Osteocyte (in vitro differentiated cells): Measurements from ENCODE around the gene IDH2. TPM values are rescaled to one million over a fixed set of nuclear protein-coding genes. Genes with fewer than 3 reads are reported as not detected.

ENCODE experiments used
- DNase-seq: peaks from one replicate; pipeline ENCODE4 v3.0.0; 2021; ENCODE audit warnings: mixed read lengths; ENCODE audit not compliant: unreplicated experiment; ENCODE audit errors: extremely low spot score
- H3K27ac Mint-ChIP-seq: one replicate; pipeline ENCODE4 v1.8.0; 2021; ENCODE audit warnings: mild to moderate bottlenecking, mixed read lengths; ENCODE audit not compliant: unreplicated experiment
- H3K27me3 Mint-ChIP-seq: one replicate; pipeline ENCODE4 v1.8.0; 2021; ENCODE audit warnings: mixed read lengths; ENCODE audit not compliant: unreplicated experiment
- H3K36me3 Mint-ChIP-seq: one replicate; pipeline ENCODE4 v1.8.0; 2021; ENCODE audit warnings: mixed read lengths; ENCODE audit not compliant: unreplicated experiment
- H3K4me1 Mint-ChIP-seq: one replicate; pipeline ENCODE4 v1.8.0; 2021; ENCODE audit warnings: mixed read lengths; ENCODE audit not compliant: unreplicated experiment
- H3K4me3 Mint-ChIP-seq: one replicate; pipeline ENCODE4 v1.8.0; 2021; ENCODE audit warnings: mild to moderate bottlenecking, moderate library complexity, mixed read lengths; ENCODE audit not compliant: unreplicated experiment
- H3K9me3 Mint-ChIP-seq: one replicate; pipeline ENCODE4 v1.8.0; 2021; ENCODE audit warnings: mixed read lengths; ENCODE audit not compliant: unreplicated experiment
- CTCF ChIP-seq: fragments of 200-600 bp; sonication (generic); IDR thresholded peaks from 2 replicates; pipeline ENCODE4 v1.5.0; 2021; ENCODE audit warnings: antibody characterized with exemption, mild to moderate bottlenecking, moderate library complexity
- total RNA-seq: library from RNA; stranded (reverse); gene quantifications from 2 replicates; pipeline ENCODE4 v1.2.1, GENCODE V29; 2021

IDH2 gene
- total RNA-seq, 1 donor from 2014 or later, result 93.0 TPM

GRCh38 chr15:90047956-90048575 is 54.2 kb downstream of the IDH2 start:
- Mint-ChIP-seq H3K4me3 (no peak overlapping the region), H3K27me3 (no peaks in the 10 kb centered on the region), H3K27ac (no peak overlapping the region), H3K9me3 (no peaks in the 10 kb centered on the region), H3K36me3 (peaks cover 5% of the 10 kb centered on the region), H3K4me1 (peaks cover 2% of the 10 kb centered on the region)
- TF ChIP-seq CTCF, result no peak
- DNase-seq, result no peak

- H3K27ac Mint-ChIP-seq, result no peak overlapping the region
- peaks cover 2% of the 10 kb centered on the region for H3K4me1 Mint-ChIP-seq
- H3K27me3 Mint-ChIP-seq, result no peaks in the 10 kb centered on the region
Observed at GRCh38 chr15:90046911-90047392, 55.3 kb downstream of the IDH2 start.

GRCh38 chr15:90046289-90046688 is 56.0 kb downstream of the IDH2 start:
- Mint-ChIP-seq H3K4me1 (peaks cover 2% of the 10 kb centered on the region), H3K27ac (no peak overlapping the region), H3K4me3 (no peak overlapping the region), H3K36me3 (peaks cover 5% of the 10 kb centered on the region), H3K9me3 (no peaks in the 10 kb centered on the region), H3K27me3 (no peaks in the 10 kb centered on the region)
- TF ChIP-seq CTCF, result no peak
- no peak for DNase-seq

More at GRCh38 chr15:90046911-90047392, 55.3 kb downstream of the IDH2 start:
- Mint-ChIP-seq H3K9me3 (no peaks in the 10 kb centered on the region), H3K4me3 (no peak overlapping the region), H3K36me3 (peaks cover 5% of the 10 kb centered on the region)
- DNase-seq, result no peak
- TF ChIP-seq CTCF, result no peak

GRCh38 chr15:90044916-90045371 is 57.3 kb downstream of the IDH2 start:
- DNase-seq, result no peak
- peaks cover 6% of the 10 kb centered on the region for H3K4me1 Mint-ChIP-seq
- no peak for TF ChIP-seq CTCF
- no peaks in the 10 kb centered on the region for H3K9me3 Mint-ChIP-seq
- no peak overlapping the region for H3K4me3 Mint-ChIP-seq
- H3K27ac Mint-ChIP-seq, result no peak overlapping the region
- H3K27me3 Mint-ChIP-seq, result no peaks in the 10 kb centered on the region
- peaks cover 5% of the 10 kb centered on the region for H3K36me3 Mint-ChIP-seq

- H3K36me3 Mint-ChIP-seq, result peaks cover 5% of the 10 kb centered on the region
- no peak overlapping the region for H3K27ac Mint-ChIP-seq
- no peak for DNase-seq
- TF ChIP-seq CTCF, result no peak
- no peak overlapping the region for H3K4me3 Mint-ChIP-seq
- no peaks in the 10 kb centered on the region for H3K9me3 Mint-ChIP-seq
- H3K27me3 Mint-ChIP-seq, result no peaks in the 10 kb centered on the region
- peaks cover 6% of the 10 kb centered on the region for H3K4me1 Mint-ChIP-seq
Observed at GRCh38 chr15:90044191-90044590, 58.1 kb downstream of the IDH2 start.
